Fibroblast of skin of abdomen (primary cell): ENCODE data around the gene MAP7D2.
A peak's percentile ranks its signal among the peaks of the same experiment; 100 is the strongest.

Source experiments
- DNase-seq: peaks from one replicate; pipeline ENCODE4 v3.0.0-alpha.2; 2013

MAP7D2 gene

DNA sequence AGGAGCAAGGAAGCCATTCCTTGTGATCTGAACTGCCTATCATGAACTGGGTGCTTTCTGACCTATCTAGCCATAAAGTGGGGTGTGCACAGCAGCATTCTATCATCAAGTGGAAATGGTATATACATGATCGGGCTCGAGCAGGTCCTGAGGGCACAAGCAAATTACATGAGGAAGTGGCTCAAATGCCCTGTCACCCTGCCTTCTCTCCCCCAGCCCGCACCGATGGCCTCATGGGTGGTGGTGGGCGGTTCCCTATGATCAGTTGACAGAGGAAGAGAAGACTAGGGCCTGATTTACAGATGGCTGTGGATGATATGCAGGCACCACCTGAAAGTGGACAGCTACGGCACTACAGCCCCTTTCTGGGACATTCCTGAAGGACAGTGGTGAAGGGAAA is 79.5 kb downstream of the MAP7D2 start:
- DNase-seq, result no peak

- DNase-seq, result no peak
Measured at GRCh38 chrX:20032201-20032600, 84.5 kb downstream of the MAP7D2 start.

GRCh38 chrX:20029728-20030127 is 87.0 kb downstream of the MAP7D2 start:
- no peak for DNase-seq

GRCh38 chrX:20028588-20028987 is 88.1 kb downstream of the MAP7D2 start:
- no peak for DNase-seq

DNA sequence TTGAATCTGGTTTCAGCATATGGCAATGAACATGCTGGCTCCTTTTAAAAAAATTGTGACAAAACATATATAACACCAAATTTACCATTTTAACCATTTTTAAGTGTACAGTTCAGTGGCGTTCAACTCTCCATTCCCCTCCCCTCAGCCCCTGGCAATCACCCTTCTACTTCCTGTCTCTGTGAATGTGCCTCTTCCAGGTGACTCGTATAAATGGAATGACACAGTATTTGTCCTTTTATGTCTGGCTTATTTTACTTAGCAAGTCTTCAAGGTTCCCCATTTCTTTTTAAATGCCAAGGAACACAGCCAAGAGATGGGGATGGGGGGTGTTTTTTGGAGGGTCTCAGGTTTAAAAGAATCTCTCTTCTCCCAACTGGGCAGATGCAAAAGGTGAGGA is 90.4 kb downstream of the MAP7D2 start:
- DNase-seq, result peak; percentile 71

- no peak for DNase-seq
Measured at GRCh38 chrX:20019672-20020365, 96.9 kb downstream of the MAP7D2 start.

GRCh38 chrX:20016616-20016945 is 100.1 kb downstream of the MAP7D2 start:
- no peak for DNase-seq

DNA sequence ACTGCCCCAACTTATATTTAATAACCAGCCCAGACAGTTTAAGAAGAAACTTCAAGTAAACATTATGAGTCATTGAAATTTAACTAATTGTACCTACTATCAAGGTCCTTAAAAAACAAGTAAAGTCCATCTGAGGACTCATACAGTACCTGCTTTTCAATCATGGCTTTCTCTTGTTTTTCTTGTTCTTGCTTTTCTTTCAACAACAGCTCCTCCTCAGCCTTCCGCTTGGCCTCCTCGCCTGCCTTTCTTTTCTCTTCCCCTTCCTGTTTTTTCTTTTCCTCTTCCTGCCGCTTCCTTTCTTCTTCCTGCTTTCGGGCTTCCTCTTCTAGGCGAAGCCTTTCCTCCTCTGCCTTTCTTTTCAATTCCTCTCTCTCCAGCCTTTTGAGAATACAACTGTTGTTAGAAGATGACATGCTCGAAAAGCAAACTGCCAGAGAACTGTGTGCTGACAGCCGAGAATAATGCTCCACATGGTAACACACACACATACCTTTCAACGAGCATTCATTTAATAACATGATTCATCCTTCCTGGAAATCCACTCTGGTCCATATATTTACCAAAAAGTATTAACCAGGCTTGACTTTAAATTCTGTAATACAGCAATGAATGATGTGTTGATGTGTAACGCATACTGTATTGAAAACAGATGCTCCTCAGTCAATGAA is 100.6 kb downstream of the MAP7D2 start:
- peak; percentile 91 for DNase-seq

DNA sequence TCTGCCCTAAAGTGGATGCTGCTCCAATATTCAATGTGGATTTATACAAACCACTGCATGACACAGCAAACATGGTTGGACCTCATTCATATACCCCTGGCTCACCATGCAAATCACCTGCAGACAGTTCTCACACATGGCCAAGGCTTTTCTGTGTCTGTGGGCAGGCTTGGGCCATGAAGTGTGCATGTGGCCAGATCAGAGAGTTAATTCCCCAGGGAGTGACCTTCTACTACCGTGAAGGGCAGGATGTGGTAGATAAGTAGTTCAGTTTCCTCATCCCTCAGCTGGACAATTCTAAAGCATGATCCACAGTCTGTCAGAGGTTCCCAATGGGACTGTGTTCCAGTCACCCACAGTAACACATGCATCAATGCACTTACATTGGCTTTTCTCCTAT is 101.3 kb downstream of the MAP7D2 start:
- DNase-seq, result peak; percentile 2

DNA sequence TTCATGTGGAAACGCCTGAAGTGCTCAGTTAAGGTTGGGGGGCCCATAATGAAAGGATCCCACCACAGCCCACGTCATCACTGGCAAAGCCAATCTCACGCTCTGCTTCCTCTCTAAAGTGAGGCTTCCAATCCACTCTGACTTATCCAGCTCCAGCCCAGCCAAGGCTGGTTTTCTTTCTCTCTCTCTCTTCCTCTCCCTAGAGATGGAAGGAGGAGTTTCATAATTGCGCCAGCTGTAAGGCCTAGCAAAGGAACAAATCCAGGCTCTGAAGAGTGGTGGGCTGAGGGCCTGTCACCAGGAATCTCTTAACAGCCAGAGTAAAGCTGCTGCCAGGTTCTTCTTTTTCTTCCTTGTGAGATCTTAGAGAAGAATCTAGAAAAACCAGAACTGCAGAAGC is 105.1 kb downstream of the MAP7D2 start:
- no peak for DNase-seq

- DNase-seq, result no peak
Measured at GRCh38 chrX:20007962-20008622, 108.6 kb downstream of the MAP7D2 start.

- DNase-seq, result no peak
Measured at GRCh38 chrX:20005883-20006282, 110.8 kb downstream of the MAP7D2 start.

DNA sequence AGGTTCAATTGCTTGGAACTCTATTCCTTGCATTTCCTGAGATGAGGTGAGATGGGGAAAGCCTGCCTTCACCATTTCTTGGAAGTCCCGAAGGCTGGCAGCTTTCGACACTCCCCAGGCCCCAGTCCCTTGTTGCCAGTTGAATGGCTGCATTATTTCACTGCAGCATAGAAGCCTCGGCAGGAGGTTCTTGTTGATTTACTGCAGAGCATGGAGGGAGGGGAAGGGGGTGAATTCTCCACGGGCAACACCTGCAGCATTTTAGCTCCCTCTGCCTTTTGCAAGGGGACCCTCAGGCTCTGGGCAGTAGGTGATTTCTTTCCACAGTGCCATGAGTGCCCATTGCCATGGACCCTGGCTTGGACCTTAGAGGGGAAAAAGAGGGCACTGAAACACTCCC is 115.1 kb downstream of the MAP7D2 start:
- no peak for DNase-seq

GRCh38 chrX:19991350-19991718 is 125.4 kb downstream of the MAP7D2 start:
- DNase-seq, result no peak

DNA sequence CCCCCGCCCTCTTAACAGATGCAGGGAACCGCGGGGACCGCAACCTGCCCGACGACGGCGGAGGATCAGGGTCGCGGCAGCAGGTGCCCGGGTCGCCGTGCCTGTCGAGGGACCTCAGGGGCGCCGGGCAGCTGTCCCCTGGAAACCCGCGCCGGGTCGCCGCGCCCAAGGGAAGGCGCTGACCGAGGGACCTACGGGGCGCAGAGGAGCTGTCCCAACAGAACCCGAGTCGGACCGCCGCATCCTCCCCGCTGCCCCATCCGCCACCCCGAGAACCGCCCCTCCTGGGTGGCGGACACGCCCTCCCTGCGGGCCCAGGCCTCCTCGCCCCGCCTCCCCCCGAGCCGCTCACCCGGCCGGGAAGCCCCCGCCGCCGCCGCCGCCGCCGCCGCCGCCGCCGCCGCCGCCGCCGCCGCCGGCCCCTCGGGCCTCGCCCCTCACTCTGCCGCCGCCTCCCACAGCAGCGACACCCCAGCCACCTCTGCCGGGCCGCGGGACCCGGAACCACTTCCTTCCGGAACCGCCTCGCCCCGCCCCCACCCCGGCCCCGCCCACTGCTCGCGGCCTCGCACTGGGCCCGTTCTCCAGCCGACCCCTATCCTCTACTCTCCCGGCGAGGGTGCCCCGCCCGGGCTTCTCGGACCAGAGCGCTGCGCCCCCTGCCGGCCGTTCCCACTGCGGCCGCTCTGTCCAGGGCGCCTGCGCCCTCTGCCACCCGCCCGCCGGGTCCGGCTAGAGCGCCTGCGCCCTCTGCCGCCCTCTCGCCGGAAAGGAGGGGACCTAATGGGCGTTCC is 126.0 kb downstream of the MAP7D2 start, which contains the start of gene BCLAF3:
Gene BCLAF3 (minus strand): TSS at position 506 of the 794 bp plus-strand sequence. CDS start 20,797 bp downstream, outside the sequence.
- DNase-seq, result peak; percentile 86

DNA sequence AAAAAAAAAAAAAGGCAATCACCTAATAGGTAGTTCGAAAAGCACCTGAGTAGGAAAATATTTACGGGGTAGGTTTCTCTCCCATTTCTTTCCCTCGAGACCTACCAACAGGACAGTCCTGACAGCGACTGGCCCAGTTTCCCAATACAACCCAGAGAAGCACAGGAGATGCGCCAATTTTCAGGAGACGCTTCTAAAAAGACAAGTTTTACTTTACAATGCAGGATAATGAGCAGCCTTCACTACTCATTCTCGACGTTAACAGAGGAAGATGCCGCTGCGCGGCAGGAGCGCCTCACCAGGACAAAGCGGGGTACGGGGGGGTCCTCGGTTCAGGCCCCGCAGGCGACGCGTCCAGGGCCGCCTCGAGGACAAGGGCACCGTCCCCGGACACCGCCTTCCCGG is 126.6 kb downstream of the MAP7D2 start:
- no peak for DNase-seq

- DNase-seq, result no peak
Measured at GRCh38 chrX:19987856-19988255, 128.9 kb downstream of the MAP7D2 start.

DNA sequence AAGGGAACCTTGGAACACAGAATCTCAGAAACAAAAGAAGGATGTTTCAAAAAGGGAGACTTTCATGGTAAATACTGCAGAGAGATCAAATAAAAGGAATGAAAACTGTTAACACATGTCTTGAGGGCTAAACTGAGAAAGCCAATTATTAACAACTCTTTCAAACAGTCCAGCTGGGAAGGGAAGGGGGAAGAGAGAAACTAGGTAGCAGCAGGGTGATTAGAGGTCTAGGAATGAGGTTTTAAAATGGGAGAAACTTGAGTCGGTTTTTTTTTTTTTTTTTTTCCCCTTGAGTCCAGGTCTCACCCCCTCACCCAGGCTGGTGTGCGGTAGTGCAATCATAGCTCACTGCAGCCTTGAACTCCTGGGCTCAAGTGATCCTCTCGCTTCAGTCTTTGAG is 130.2 kb downstream of the MAP7D2 start:
- no peak for DNase-seq

DNA sequence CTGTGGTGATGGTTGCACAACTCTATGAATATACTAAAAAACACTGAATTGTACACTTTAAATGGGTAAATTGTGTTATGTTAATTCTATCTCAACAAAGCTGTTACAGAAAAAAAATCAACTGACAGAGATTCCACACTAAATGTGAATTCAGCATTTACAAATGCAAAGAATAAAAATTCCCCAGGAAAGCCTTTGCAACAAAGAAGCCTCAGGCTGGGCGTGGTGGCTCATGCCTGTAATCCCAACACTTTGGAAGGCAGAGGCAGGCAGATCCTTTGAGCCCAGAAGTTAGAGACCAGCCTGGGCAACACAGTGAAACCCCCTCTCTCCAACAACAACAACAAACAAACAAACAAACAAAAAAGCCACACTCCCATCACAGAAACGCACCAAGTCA is 134.8 kb downstream of the MAP7D2 start:
- DNase-seq, result no peak

- DNase-seq, result no peak
Measured at GRCh38 chrX:19975845-19976244, 140.9 kb downstream of the MAP7D2 start.

- no peak for DNase-seq
Measured at GRCh38 chrX:19972984-19973383, 143.7 kb downstream of the MAP7D2 start.

DNA sequence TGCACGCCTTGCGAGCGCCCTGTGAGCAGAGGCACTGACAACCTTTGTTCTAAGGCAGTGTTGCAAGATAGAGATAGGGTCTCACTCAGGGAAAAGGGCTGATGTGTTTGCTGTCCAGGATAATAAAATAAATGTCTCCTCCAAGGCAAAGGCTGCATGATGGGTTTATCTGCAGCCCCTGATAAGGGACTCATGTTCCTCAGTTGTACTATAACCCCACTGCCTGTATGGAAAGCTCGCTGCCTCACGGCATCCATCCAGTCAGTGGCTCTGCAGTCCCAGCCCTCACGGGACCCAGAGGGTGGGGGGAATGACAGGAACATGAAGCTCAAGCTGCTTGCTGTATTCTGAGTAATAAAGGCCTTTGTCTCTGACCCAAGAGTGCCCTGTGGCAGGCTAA is 148.4 kb downstream of the MAP7D2 start:
- DNase-seq, result no peak

DNA sequence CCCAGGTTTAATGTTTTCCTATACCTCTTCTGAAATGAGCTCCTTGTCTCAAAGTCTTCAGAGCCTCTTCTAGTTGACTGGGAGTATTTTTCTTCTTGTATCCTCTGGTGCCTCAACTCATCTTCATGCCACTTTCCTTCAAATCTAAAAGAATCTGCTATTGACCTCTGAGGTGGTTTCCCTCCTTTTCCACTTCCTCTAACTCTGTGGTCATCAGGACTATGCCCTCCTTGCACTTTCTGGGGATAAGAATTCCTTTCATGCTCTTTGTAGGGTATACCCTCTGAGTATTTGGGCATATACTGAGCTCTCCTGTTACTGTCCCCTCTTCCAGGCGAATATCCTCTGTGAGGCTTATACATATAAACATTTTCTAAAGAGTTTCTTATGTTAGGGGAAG is 150.7 kb downstream of the MAP7D2 start:
- DNase-seq, result no peak
